CD4-positive, alpha-beta T cell (primary cell): ENCODE results near the gene BAZ1B. TPM values are rescaled to one million over a fixed set of nuclear protein-coding genes. Genes with fewer than 3 reads are reported as not detected.
A peak's percentile ranks its signal among the peaks of the same experiment; 100 is the strongest.

Source experiments
- ATAC-seq: fragments of 200-7000 bp; cut with Tn5 transposase; one replicate; pipeline ENCODE4 v1.10.0; 2022; ENCODE audit warnings: mild to moderate bottlenecking; ENCODE audit not compliant: poor library complexity
- CTCF ChIA-PET: fragments of 350-600 bp; sonication (Branson Sonifier 250); formaldehyde crosslinking; loops from one replicate; lab custom pipeline; 2021; ENCODE audit warnings: antibody characterized with exemption, inconsistent platforms; lab: Charles Lee
- POLR2A ChIA-PET: fragments of 350-600 bp; sonication (Branson Sonifier 250); formaldehyde crosslinking; loops from one replicate; lab custom pipeline; 2021; ENCODE audit warnings: antibody characterized with exemption, inconsistent platforms; lab: Charles Lee
- DNase-seq, 14 experiments: peaks; one replicate each; pipeline ENCODE4 v3.0.0-alpha.2; 2013 to 2020; ENCODE audit warnings: mixed read lengths in 2 of 14
- H3K27ac ChIP-seq, 2 donors: one replicate each; pipeline versions ENCODE4 v1.5.1 to v1.7.0; 2013; ENCODE audit warnings: low read length in 2 of 2, low read depth in 1 of 2, mild to moderate bottlenecking in 1 of 2
- H3K27me3 ChIP-seq, 2 experiments: 1 replicate in 1 of 2; 2 replicates in 1 of 2; pipeline versions ENCODE4 v1.6.1 to v1.7.0; 2013; ENCODE audit warnings: low read length in 2 of 2, control low read depth in 1 of 2, mild to moderate bottlenecking in 1 of 2, moderate library complexity in 1 of 2; ENCODE audit not compliant: insufficient read depth in 2 of 2, control insufficient read depth in 1 of 2
- H3K36me3 ChIP-seq: one replicate; pipeline ENCODE4 v1.6.1; 2013; ENCODE audit warnings: low read length, control low read depth; ENCODE audit not compliant: insufficient read depth
- H3K4me1 ChIP-seq: one replicate; pipeline ENCODE4 v1.6.1; 2013; ENCODE audit warnings: low read length, control low read depth; ENCODE audit not compliant: insufficient read depth
- H3K4me3 ChIP-seq: one replicate; pipeline ENCODE4 v1.5.1; 2013; ENCODE audit warnings: mild to moderate bottlenecking, low read length, moderate library complexity
- H3K9me3 ChIP-seq, 2 experiments: 1 replicate in 1 of 2; 2 replicates in 1 of 2; pipeline versions ENCODE4 v1.6.1 to v1.7.0; 2013; ENCODE audit warnings: low read length in 2 of 2, mild to moderate bottlenecking in 2 of 2, control low read depth in 1 of 2, moderate library complexity in 1 of 2; ENCODE audit not compliant: control insufficient read depth in 1 of 2, insufficient read depth in 1 of 2
- H3K27ac Mint-ChIP-seq: one replicate; pipeline ENCODE4 v1.8.0; 2020; ENCODE audit warnings: mixed read lengths
- H3K27me3 Mint-ChIP-seq: one replicate; pipeline ENCODE4 v1.8.0; 2021; ENCODE audit warnings: mixed read lengths
- H3K36me3 Mint-ChIP-seq: one replicate; pipeline ENCODE4 v1.8.0; 2021; ENCODE audit warnings: low read depth, mixed read lengths
- H3K4me1 Mint-ChIP-seq: one replicate; pipeline ENCODE4 v1.8.0; 2021; ENCODE audit warnings: low read depth, mixed read lengths
- H3K4me3 Mint-ChIP-seq: one replicate; pipeline ENCODE4 v1.8.0; 2020; ENCODE audit warnings: mild to moderate bottlenecking, mixed read lengths
- H3K9me3 Mint-ChIP-seq: one replicate; pipeline ENCODE4 v1.8.0; 2020; ENCODE audit warnings: mixed read lengths
- CTCF ChIP-seq: fragments of 200-600 bp; IDR thresholded peaks from one replicate; pipeline ENCODE4 v1.8.0; 2022; ENCODE audit warnings: antibody characterized with exemption, mild to moderate bottlenecking
- intact Hi-C, 2 experiments: fragments of 100-400 bp; cut with DNase I in 1 of 2; cut with micrococcal nuclease in 1 of 2; formaldehyde crosslinking; loops; one replicate each; pipeline versions ENCODE4 v1.15.1 to v1.9.0; 2023 to 2025; cut with DNase I, micrococcal nuclease
- total RNA-seq, 174 experiments: library from RNA in 2 of 174; stranded (reverse) in 2 of 174; gene quantifications; one replicate each; pipeline ENCODE4 v1.2.3 and lab custom pipeline; 2021 to 2026

Gene BAZ1B
- total RNA-seq, 2 experiments from 2014 or later = 32.8 to 35.5 TPM

GRCh38 chr7:73507556-73507955 lies 14.5 kb downstream of the BAZ1B start:
- CTCF ChIA-PET = interaction anchor here (2.0 kb wide), 1 partner anchor 56 kb away, joined by 4 read pairs; no protein-coding TSS in a partner anchor
- POLR2A ChIA-PET = interaction anchor here (1.0 to 1.2 kb wide), 2 partner anchors 11 to 49 kb away, joined by 3 read pairs; no protein-coding TSS in a partner anchor

DNA sequence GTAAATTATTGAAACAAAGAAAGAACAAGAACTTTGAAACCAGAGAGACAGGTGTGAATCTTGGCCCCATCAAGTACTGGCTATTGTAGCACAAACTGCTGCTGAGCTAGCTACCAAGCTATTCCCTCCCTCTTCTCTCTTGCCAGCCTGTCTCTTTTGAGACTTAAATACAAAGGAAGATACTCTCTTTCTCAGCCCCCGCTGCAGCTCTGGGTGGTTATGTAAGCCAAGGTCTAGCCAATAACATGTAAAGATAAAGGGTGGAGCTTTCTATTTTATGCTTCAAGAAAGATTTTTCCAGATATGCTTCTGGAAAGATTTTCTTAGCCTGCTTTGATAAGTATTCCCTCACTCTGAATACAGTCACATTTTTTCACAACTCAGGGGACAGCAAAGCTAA lies 17.2 kb downstream of the BAZ1B start:
- Mint-ChIP-seq H3K27ac (no peak overlapping the region), H3K4me3 (no peak overlapping the region), H3K27me3 (no peaks in the 10 kb centered on the region), H3K36me3 (peaks cover 82% of the 10 kb centered on the region), H3K9me3 (no peaks in the 10 kb centered on the region), H3K4me1 (peaks cover 5% of the 10 kb centered on the region)
- ATAC-seq (no peak), DNase-seq (no peak)
- CTCF ChIA-PET = interaction anchor here (0.9 kb wide), 1 partner anchor 230 kb away, joined by 5 read pairs; no protein-coding TSS in a partner anchor
- Histone ChIP-seq H3K27ac (peak overlapping the region in 1 of 2 donors; percentile 29), H3K4me3 (no peak overlapping the region), H3K36me3 (peaks cover 85% of the 10 kb centered on the region), H3K27me3 (no peaks in the 10 kb centered on the region), H3K4me1 (no peaks in the 10 kb centered on the region), H3K9me3 (no peaks in the 10 kb centered on the region)
- intact Hi-C loops = no loop called here
- no peak for TF ChIP-seq CTCF
- POLR2A ChIA-PET = interaction anchor here (1.2 kb wide), 1 partner anchor 17 kb away, joined by 4 read pairs; the partner anchor contains the start of gene BAZ1B

More at GRCh38 chr7:73507556-73507955, 14.5 kb downstream of the BAZ1B start:
- H3K27ac ChIP-seq = no peak overlapping the region
- no peaks in the 10 kb centered on the region for H3K4me1 ChIP-seq
- no peak for TF ChIP-seq CTCF
- Mint-ChIP-seq H3K9me3 (no peaks in the 10 kb centered on the region), H3K4me3 (no peak overlapping the region), H3K36me3 (peaks cover 83% of the 10 kb centered on the region), H3K4me1 (peaks cover 5% of the 10 kb centered on the region), H3K27ac (no peak overlapping the region), H3K27me3 (no peaks in the 10 kb centered on the region)
- intact Hi-C loops = no loop called here
- H3K4me3 ChIP-seq = no peak overlapping the region
- ATAC-seq = no peak
- DNase-seq = no peak
- peaks cover 82% of the 10 kb centered on the region for H3K36me3 ChIP-seq
- H3K27me3 ChIP-seq = no peaks in the 10 kb centered on the region
- H3K9me3 ChIP-seq = no peaks in the 10 kb centered on the region

- ATAC-seq = no peak
- intact Hi-C loops = no loop called here
- no peak overlapping the region for H3K27ac ChIP-seq
- CTCF ChIA-PET = interaction anchor here (0.9 kb wide), 1 partner anchor 231 kb away, joined by 5 read pairs; no protein-coding TSS in a partner anchor
- POLR2A ChIA-PET = no interaction called here
- H3K9me3 Mint-ChIP-seq = no peaks in the 10 kb centered on the region
- H3K4me3 ChIP-seq = no peak overlapping the region
- H3K4me1 ChIP-seq = no peaks in the 10 kb centered on the region
- H3K27me3 Mint-ChIP-seq = no peaks in the 10 kb centered on the region
- no peak for TF ChIP-seq CTCF
- H3K27me3 ChIP-seq = no peaks in the 10 kb centered on the region
- H3K36me3 Mint-ChIP-seq = peaks cover 82% of the 10 kb centered on the region
- peaks cover 83% of the 10 kb centered on the region for H3K36me3 ChIP-seq
- peaks cover 5% of the 10 kb centered on the region for H3K4me1 Mint-ChIP-seq
- H3K9me3 ChIP-seq = no peaks in the 10 kb centered on the region
- no peak for DNase-seq
- no peak overlapping the region for H3K4me3 Mint-ChIP-seq
- H3K27ac Mint-ChIP-seq = no peak overlapping the region
Observed at GRCh38 chr7:73504017-73504416, 18.1 kb downstream of the BAZ1B start.
